HG02571 (cell line): Measurements from ENCODE around the gene TRHDE.

ENCODE experiments used
- ATAC-seq: cut with Tn5 transposase; IDR thresholded peaks from one replicate; pipeline ENCODE4 v1.9.1; 2021; ENCODE audit warnings: mild to moderate bottlenecking, moderate library complexity; ENCODE audit not compliant: unreplicated experiment

Gene TRHDE, protein sequence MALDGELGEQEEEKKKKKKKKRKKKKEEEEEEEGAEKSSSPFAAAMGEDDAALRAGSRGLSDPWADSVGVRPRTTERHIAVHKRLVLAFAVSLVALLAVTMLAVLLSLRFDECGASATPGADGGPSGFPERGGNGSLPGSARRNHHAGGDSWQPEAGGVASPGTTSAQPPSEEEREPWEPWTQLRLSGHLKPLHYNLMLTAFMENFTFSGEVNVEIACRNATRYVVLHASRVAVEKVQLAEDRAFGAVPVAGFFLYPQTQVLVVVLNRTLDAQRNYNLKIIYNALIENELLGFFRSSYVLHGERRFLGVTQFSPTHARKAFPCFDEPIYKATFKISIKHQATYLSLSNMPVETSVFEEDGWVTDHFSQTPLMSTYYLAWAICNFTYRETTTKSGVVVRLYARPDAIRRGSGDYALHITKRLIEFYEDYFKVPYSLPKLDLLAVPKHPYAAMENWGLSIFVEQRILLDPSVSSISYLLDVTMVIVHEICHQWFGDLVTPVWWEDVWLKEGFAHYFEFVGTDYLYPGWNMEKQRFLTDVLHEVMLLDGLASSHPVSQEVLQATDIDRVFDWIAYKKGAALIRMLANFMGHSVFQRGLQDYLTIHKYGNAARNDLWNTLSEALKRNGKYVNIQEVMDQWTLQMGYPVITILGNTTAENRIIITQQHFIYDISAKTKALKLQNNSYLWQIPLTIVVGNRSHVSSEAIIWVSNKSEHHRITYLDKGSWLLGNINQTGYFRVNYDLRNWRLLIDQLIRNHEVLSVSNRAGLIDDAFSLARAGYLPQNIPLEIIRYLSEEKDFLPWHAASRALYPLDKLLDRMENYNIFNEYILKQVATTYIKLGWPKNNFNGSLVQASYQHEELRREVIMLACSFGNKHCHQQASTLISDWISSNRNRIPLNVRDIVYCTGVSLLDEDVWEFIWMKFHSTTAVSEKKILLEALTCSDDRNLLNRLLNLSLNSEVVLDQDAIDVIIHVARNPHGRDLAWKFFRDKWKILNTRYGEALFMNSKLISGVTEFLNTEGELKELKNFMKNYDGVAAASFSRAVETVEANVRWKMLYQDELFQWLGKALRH

GRCh38 chr12:72272091-72272661, at the start of gene TRHDE:
TSS of gene TRHDE (plus strand) at chr12:72272370. CDS start at chr12:72272644, 274 bp downstream.
- no peak for ATAC-seq

- no peak for ATAC-seq
Observed at GRCh38 chr12:72226510-72226909, 45.7 kb upstream of the TRHDE start.

- ATAC-seq = no peak
Observed at GRCh38 chr12:72228424-72228823, 43.7 kb upstream of the TRHDE start.

DNA sequence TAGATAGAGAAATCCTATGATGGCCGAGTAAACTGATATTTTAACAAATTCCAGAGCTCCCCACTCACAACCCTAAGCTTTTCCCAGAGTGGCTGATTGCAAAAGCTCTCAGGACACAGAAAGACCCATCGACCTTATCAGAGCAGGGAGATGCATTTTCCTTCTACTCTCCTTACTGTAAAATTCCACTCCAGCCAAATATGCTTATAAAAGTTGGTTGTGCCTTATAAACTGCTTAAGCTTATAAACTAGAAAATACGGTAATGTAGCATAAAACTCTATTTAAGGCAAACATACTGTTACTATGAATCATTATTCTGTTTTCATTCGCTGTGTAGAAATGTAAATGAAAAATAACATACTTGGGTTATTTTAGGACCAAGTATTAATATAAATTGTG, 41.6 kb upstream of the TRHDE start:
- ATAC-seq = no peak

DNA sequence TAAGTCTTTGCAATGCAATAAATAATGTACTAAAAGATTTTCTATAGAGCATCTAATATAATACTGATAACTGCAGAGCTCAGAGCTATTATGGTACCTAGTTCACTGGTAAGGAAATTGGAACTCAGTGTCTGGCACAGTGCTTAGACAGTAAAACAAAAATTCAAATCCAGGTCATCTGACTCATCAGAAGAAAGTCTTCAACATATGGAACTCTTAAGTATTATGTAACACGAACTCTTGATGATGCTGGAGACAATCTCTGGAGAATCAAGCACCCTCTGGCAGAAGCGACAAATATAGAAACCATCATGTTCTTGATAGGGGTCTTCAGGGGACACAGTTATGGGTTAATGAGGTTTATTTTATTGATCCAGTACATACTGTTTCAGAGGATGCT, 37.3 kb upstream of the TRHDE start:
- ATAC-seq = no peak

DNA sequence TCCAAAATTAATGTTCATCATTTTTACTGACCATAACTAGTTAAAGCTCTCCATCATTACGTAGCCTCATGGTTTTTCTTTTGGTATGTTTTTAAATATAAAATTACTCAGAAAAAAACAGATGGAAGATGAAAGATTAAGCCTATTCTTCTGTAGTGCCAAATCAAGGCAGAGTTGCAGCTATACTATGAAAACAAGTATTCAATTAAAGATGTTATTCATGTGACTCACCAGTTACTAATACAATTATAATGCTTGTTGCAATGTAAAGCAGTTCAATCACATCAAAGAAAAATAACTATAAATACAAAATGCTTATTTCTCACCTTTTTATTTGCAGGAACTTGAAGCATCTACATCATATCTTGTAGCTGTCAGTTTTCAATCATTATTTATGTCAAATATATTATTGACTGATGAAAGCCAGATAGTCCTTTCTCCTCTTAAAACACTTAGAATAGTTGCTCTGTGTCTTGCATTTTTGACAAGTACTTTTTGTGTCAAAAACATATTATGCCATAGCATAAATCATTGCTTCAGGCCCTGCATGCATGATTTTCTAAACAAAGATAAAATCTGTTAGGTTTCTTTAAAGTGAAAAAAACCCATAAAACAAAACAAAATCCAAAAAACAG, 36.0 kb upstream of the TRHDE start:
- no peak for ATAC-seq

GRCh38 chr12:72241552-72241951, 30.6 kb upstream of the TRHDE start:
- ATAC-seq = no peak

GRCh38 chr12:72242946-72243345, 29.2 kb upstream of the TRHDE start:
- ATAC-seq = no peak

DNA sequence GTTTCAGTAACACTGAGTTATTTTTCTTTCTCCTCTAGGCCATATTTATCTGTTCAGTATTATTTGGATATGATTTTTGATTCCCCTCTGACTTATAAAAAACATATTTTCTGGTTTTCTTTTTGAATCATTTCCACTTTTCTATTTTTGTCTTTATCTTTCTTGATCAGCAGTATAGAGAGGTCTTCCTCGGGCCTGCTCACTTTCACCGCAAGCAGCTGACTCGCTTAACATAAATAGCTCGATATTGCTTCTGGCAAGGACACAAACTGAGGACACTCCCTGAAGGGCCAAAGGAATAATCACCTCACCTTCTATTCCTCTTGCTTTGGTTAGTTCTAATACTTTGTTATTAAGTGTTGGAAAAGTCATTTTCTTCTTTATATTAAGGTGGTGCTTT, 25.8 kb upstream of the TRHDE start:
- no peak for ATAC-seq

- ATAC-seq = no peak
Observed at GRCh38 chr12:72250346-72250745, 21.8 kb upstream of the TRHDE start.

DNA sequence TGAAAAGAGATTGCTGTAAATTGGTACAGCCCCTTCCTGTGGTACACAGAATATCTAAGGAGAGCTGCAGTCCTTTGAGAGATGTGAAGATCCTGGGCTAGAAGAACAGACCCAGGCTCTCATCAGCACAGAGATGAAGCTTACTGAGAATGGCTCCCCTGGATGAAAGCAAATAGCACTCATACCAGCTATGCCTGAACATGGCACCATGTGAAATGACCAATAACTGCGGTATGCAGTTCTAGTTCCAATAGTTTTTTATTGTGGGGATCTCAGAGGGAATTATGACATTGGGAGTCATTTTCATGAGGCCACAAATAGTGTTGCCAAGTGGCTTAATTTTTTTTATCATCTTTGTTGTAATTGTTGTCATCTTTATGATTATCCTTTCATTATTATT, 15.4 kb upstream of the TRHDE start:
- no peak for ATAC-seq

- ATAC-seq = no peak
Observed at GRCh38 chr12:72261885-72262284, 10.3 kb upstream of the TRHDE start.

DNA sequence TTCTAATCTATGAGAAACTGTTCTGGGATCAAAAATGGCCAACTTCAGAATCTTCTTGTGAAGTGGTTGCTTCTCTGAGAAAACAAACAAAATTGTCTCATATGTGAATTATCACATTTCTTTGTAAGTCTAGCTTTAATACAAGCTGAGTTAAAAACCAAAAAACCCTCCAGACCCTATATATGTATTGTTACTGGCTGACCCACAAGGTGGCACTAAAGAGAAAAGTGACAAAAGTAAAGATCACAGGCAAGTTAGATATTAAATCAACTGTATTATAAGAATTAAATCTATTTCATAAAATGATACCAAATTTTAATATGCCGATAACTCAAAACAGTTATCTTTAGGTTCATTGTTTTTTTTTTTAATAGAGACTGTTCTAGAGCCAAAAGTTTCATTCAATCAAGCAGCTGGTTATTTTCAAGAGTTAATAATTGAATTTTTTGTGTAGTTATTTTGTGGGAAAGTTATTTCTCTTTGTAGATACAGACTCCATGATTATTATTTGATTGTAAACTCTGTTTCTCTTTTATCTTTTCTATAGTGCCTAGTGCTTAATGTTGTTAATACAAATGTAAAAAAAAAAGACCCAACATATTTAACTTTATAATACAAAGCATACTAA, 7.5 kb upstream of the TRHDE start:
- no peak for ATAC-seq

GRCh38 chr12:72267974-72268373, 4.2 kb upstream of the TRHDE start:
- no peak for ATAC-seq

- ATAC-seq = no peak
Observed at GRCh38 chr12:72268386-72268785, 3.8 kb upstream of the TRHDE start.

DNA sequence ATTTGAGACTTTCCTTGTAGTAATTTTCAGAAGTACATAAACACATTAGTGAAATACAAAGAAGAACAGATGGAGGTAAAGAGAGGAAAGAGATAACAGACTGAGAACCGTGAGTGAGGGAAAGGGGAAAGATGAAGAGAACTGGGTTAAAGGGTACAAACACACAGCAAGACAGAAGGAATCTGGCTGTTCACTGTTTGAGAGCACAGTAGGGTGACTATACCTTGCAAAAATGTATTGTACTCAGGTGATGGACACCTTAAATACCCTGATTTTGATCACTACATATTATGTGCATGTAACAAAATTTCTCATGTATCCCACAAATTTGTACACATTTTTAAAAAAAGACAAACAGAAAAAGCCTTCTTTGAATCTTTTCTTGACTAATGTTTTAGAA, 2.7 kb upstream of the TRHDE start:
- no peak for ATAC-seq

DNA sequence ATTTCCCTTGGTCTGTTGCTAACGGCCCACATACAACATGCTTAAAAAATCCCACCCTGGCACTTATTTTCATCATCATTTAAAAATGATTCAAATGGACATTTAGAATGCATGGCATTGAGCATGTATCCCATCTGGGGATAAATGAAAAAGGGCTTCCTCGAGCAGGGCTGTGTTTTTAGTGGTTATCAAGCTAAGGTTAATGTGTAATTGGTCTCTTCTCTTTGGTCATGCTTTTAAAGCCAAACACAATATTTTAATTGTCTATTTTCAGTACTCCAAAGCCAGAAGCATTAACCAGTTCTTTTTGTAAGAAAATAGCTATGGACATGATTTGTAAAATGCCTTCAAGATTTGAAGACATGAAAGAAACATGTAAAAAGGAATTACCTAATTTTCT, 1.9 kb upstream of the TRHDE start:
- ATAC-seq = no peak

GRCh38 chr12:72270961-72271360, 1.2 kb upstream of the TRHDE start:
- ATAC-seq = no peak

GRCh38 chr12:72271451-72272090, 599 bp upstream of the TRHDE start:
- ATAC-seq = no peak
